ENCODE measurements around the gene TARP.
A peak's percentile ranks its signal among the peaks of the same experiment; 100 is the strongest.

The TARP gene

GRCh38 chr7:38273286-38273995 lies at the start of gene TARP:
TSS of gene TARP (minus strand) at chr7:38273636.
- DNase-seq (ENCODE audit: extremely low spot score, insufficient read length, low read depth) (no peak), FAIRE-seq (no peak)

GRCh38 chr7:38323156-38323555 lies 49.7 kb upstream of the TARP start:
- DNase-seq (ENCODE audit: extremely low spot score, insufficient read length, low read depth) (no peak), FAIRE-seq (no peak)

- FAIRE-seq (no peak), DNase-seq (ENCODE audit: extremely low spot score, insufficient read length, low read depth) (no peak)
Observed at GRCh38 chr7:38322461-38322860, 49.0 kb upstream of the TARP start.

- no peak for FAIRE-seq
- no peak for DNase-seq (ENCODE audit: extremely low spot score, insufficient read length, low read depth)
Observed at GRCh38 chr7:38321967-38322366, 48.5 kb upstream of the TARP start.

GRCh38 chr7:38321515-38321944 lies 48.1 kb upstream of the TARP start:
- FAIRE-seq (no peak), DNase-seq (ENCODE audit: extremely low spot score, insufficient read length, low read depth) (no peak)

GRCh38 chr7:38321050-38321449 lies 47.6 kb upstream of the TARP start:
- FAIRE-seq (no peak), DNase-seq (ENCODE audit: extremely low spot score, insufficient read length, low read depth) (no peak)

- DNase-seq (ENCODE audit: extremely low spot score, insufficient read length, low read depth) (no peak), FAIRE-seq (no peak)
Observed at GRCh38 chr7:38319873-38320272, 46.4 kb upstream of the TARP start.

- DNase-seq (ENCODE audit: extremely low spot score, insufficient read length, low read depth) (peak; percentile 45), FAIRE-seq (peak; percentile 85)
Observed at GRCh38 chr7:38318803-38319416, 45.5 kb upstream of the TARP start.

GRCh38 chr7:38318241-38318640 lies 44.8 kb upstream of the TARP start:
- FAIRE-seq = no peak
- DNase-seq (ENCODE audit: extremely low spot score, insufficient read length, low read depth) = no peak

GRCh38 chr7:38317515-38317914 lies 44.1 kb upstream of the TARP start:
- no peak for DNase-seq (ENCODE audit: extremely low spot score, insufficient read length, low read depth)
- no peak for FAIRE-seq

GRCh38 chr7:38316733-38317360 lies 43.4 kb upstream of the TARP start:
- DNase-seq (ENCODE audit: extremely low spot score, insufficient read length, low read depth) = no peak
- FAIRE-seq = no peak

GRCh38 chr7:38315410-38315809 lies 42.0 kb upstream of the TARP start:
- no peak for FAIRE-seq
- DNase-seq (ENCODE audit: extremely low spot score, insufficient read length, low read depth) = no peak

- FAIRE-seq = no peak
- no peak for DNase-seq (ENCODE audit: extremely low spot score, insufficient read length, low read depth)
Observed at GRCh38 chr7:38312821-38313220, 39.4 kb upstream of the TARP start.

GRCh38 chr7:38311329-38311937 lies 38.0 kb upstream of the TARP start:
- DNase-seq (ENCODE audit: extremely low spot score, insufficient read length, low read depth) (no peak), FAIRE-seq (no peak)

- DNase-seq (ENCODE audit: extremely low spot score, insufficient read length, low read depth) (no peak), FAIRE-seq (no peak)
Observed at GRCh38 chr7:38310591-38311101, 37.2 kb upstream of the TARP start.

- no peak for FAIRE-seq
- no peak for DNase-seq (ENCODE audit: extremely low spot score, insufficient read length, low read depth)
Observed at GRCh38 chr7:38309555-38309954, 36.1 kb upstream of the TARP start.

GRCh38 chr7:38308140-38308539 lies 34.7 kb upstream of the TARP start:
- DNase-seq (ENCODE audit: extremely low spot score, insufficient read length, low read depth) = no peak
- FAIRE-seq = no peak

- DNase-seq (ENCODE audit: extremely low spot score, insufficient read length, low read depth) (no peak), FAIRE-seq (no peak)
Observed at GRCh38 chr7:38307640-38308039, 34.2 kb upstream of the TARP start.

GRCh38 chr7:38306914-38307313 lies 33.5 kb upstream of the TARP start:
- DNase-seq (ENCODE audit: extremely low spot score, insufficient read length, low read depth) (no peak), FAIRE-seq (no peak)

- FAIRE-seq (no peak), DNase-seq (ENCODE audit: extremely low spot score, insufficient read length, low read depth) (no peak)
Observed at GRCh38 chr7:38306171-38306570, 32.7 kb upstream of the TARP start.

- DNase-seq (ENCODE audit: extremely low spot score, insufficient read length, low read depth) (no peak), FAIRE-seq (no peak)
Observed at GRCh38 chr7:38303866-38304265, 30.4 kb upstream of the TARP start.
